Spleen (tissue), 11 donors: ENCODE results near the gene WDR83. TPM values are rescaled to one million over a fixed set of nuclear protein-coding genes. Genes with fewer than 3 reads are reported as not detected.

Source experiments
- DNase-seq: peaks from one replicate; pipeline ENCODE4 v3.0.0-alpha.2; 2020
- H3K27ac ChIP-seq, 8 donors: fragments of 200-600 bp; sonication (generic) in 7 of 8; 1 replicate in 4 of 8; 2 replicates in 4 of 8; pipeline versions ENCODE4 v1.5.0 to v1.8.0; 2016 to 2021; ENCODE audit warnings: inconsistent platforms in 4 of 8, mild to moderate bottlenecking in 4 of 8, moderate library complexity in 1 of 8
- H3K27me3 ChIP-seq, 7 donors: fragments of 200-600 bp; sonication (generic) in 6 of 7; replicated peaks in 1 of 7; 1 replicate in 4 of 7; 2 replicates in 3 of 7; pipeline versions ENCODE4 v1.5.0 to v1.8.0; 2016 to 2021; ENCODE audit warnings: inconsistent platforms in 3 of 7, mild to moderate bottlenecking in 1 of 7
- H3K36me3 ChIP-seq, 6 donors: fragments of 200-600 bp; sonication (generic) in 5 of 6; 1 replicate in 4 of 6; 2 replicates in 2 of 6; pipeline versions ENCODE4 v1.5.0 to v1.8.0; 2016 to 2021; ENCODE audit warnings: inconsistent platforms in 2 of 6
- H3K4me1 ChIP-seq, 6 donors: fragments of 200-600 bp; sonication (generic) in 5 of 6; 1 replicate in 3 of 6; 2 replicates in 3 of 6; pipeline versions ENCODE4 v1.5.0 to v1.8.0; 2016 to 2021; ENCODE audit warnings: inconsistent platforms in 3 of 6
- H3K4me3 ChIP-seq, 8 donors: fragments of 200-600 bp; sonication (generic) in 7 of 8; 1 replicate in 4 of 8; 2 replicates in 4 of 8; pipeline versions ENCODE4 v1.5.0 to v1.8.0; 2016 to 2021; ENCODE audit warnings: inconsistent platforms in 4 of 8, mild to moderate bottlenecking in 4 of 8, moderate library complexity in 2 of 8
- H3K9me3 ChIP-seq, 8 donors: fragments of 200-600 bp; sonication (generic) in 7 of 8; 1 replicate in 4 of 8; 2 replicates in 4 of 8; pipeline versions ENCODE4 v1.5.0 to v1.8.0; 2016 to 2021; ENCODE audit warnings: inconsistent platforms in 4 of 8
- POLR2A ChIP-seq, 3 donors: fragments of 450-650 bp; IDR thresholded peaks; one replicate each; pipeline ENCODE4 v1.5.1; 2017; ENCODE audit warnings: antibody characterized with exemption in 3 of 3, mild to moderate bottlenecking in 1 of 3
- POLR2AphosphoS5 ChIP-seq, 3 donors: sonication (generic); formaldehyde crosslinking; IDR thresholded peaks; one replicate each; pipeline ENCODE4 v1.5.1; 2017; ENCODE audit warnings: antibody characterized with exemption in 3 of 3
- WGBS, 5 donors: extraction: QIAGEN DNeasy Blood & Tissue Kit in 3 of 5; methylation state at CpG; one replicate each; pipeline versions ENCODE4 v1.1.5 to v1.1.7; 2013 to 2018; 5-methylcytosine and 5-hydroxymethylcytosine counted together
- intact Hi-C: fragments of 100-400 bp; cut with DNase I; formaldehyde crosslinking; loops from one replicate; pipeline ENCODE4 v1.15.0; 2023; ENCODE audit warnings: low total_unique reads
- polyA plus RNA-seq, 3 donors: library from polyadenylated mRNA; stranded (reverse); fragments of 200-250 nt; gene quantifications; one replicate each; pipeline ENCODE4 v1.2.1, GENCODE V29; 2013
- total RNA-seq, 7 donors: library from RNA; depleted of rRNA in 3 of 7; stranded (reverse); fragments of >200 nt in 3 of 7; fragmentation: NEBNext Ultra II Directional in 4 of 7; extraction: Animal tissue kit (Norgen Biotek cat#: 25700) in 4 of 7; gene quantifications; one replicate each; pipeline versions ENCODE4 v1.1.0 to v1.2.1, GENCODE V29; 2016 to 2021
- TF ChIP-seq, protein P1 (sequence below), 11 experiments: fragments of 200-600 bp in 7 of 11; fragments of 450-650 bp in 4 of 11; sonication (generic) in 4 of 11; IDR thresholded peaks in 8 of 11; conservative IDR thresholded peaks in 3 of 11; 1 replicate in 7 of 11; 2 replicates in 4 of 11; pipeline versions ENCODE4 v1.4.0 to v1.8.0; 2016 to 2021; ENCODE audit warnings: antibody characterized with exemption in 11 of 11, inconsistent platforms in 4 of 11, mild to moderate bottlenecking in 1 of 11
- donor health status: healthy with polysubstance abuse.
- donor health status: DM: no; HTN: no; CAD: no; lungs with moderate emphysema.
- donor health status: DM: no; HTN: no; CAD: no.
- donor health status: Bipolar disorder and iron deficiency.
- donor health status: healthy.
- donor health status: DM: no; HTN: no; CAD: no.
- donor health status: DM: yes; HTN: yes; CAD: no.

Gene WDR83
- total and polyA plus RNA-seq, 10 donors: 6.4 to 19.5 (median 13.6) TPM

DNA sequence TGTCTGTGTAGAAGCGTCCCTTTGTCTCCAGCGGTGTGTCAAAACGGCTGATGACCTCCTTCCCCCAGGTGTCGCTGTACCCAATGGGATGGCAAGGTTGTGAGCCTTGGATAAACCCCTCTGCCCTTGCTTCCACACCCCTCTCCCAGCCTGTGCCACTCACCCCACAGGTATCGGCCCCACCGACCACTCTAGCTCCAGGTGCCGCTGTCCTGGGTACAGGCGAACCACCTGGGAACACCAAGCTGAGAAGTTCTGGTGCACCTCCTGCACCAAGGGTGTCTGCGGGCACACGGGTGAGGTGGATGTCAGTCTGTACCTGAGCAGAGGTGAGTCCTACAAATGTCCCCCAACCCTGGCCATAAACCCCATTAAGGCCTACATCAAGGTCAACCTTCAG is 16.7 kb upstream of the WDR83 start:
- 93 to 97% (median 97%) methylated on average over 10 of the region's 10 CpGs for WGBS, 5 donors
- DNase-seq: no peak
- Histone ChIP-seq H3K9me3 (no peaks in the 10 kb centered on the region), H3K27me3 (no peaks in the 10 kb centered on the region), H3K36me3 (peaks cover 0 to 87% (median 15%) of the 10 kb centered on the region in 6 donors), H3K4me3 (no peak overlapping the region), H3K27ac (no peak overlapping the region), H3K4me1 (peaks cover 0 to 15% (median 9%) of the 10 kb centered on the region in 6 donors)
- intact Hi-C loops: no loop called here
- TF ChIP-seq POLR2AphosphoS5 (IDR thresholded peaks at IDR 0.05) (no peak), POLR2A (IDR thresholded peaks at IDR 0.05) (no peak)
- TF ChIP-seq, protein P1, sequence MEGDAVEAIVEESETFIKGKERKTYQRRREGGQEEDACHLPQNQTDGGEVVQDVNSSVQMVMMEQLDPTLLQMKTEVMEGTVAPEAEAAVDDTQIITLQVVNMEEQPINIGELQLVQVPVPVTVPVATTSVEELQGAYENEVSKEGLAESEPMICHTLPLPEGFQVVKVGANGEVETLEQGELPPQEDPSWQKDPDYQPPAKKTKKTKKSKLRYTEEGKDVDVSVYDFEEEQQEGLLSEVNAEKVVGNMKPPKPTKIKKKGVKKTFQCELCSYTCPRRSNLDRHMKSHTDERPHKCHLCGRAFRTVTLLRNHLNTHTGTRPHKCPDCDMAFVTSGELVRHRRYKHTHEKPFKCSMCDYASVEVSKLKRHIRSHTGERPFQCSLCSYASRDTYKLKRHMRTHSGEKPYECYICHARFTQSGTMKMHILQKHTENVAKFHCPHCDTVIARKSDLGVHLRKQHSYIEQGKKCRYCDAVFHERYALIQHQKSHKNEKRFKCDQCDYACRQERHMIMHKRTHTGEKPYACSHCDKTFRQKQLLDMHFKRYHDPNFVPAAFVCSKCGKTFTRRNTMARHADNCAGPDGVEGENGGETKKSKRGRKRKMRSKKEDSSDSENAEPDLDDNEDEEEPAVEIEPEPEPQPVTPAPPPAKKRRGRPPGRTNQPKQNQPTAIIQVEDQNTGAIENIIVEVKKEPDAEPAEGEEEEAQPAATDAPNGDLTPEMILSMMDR (IDR thresholded peaks at IDR 0.05 in 8 of 11, conservative IDR thresholded peaks at IDR 0.05 in 3 of 11): no peak

DNA sequence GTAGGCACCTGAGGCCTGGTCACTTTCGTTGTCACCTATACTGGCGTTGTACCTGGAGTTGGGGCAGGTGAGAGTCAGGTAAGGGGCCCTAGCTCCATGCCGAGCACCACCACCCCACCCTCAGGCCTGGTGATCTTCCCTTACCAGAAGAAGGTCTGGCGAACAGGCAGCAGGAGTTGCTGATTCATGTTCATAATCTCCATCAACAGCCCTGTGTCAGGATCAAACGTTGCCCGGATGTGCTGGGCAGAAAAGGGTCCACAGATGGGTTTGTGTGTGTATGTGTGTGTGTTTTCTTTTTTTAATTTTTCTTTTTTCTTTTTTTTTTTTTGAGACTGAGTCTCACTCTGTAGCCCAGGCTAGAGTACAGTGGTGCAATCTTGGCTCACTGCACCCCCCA is 14.4 kb upstream of the WDR83 start:
- peak; percentile 9 for DNase-seq
- 91 to 98% (median 96%) methylated on average over 6 of the region's 6 CpGs for WGBS, 5 donors
- Histone ChIP-seq H3K27me3 (no peaks in the 10 kb centered on the region), H3K4me1 (peaks cover 0 to 15% (median 9%) of the 10 kb centered on the region in 6 donors), H3K27ac (no peak overlapping the region), H3K9me3 (no peaks in the 10 kb centered on the region), H3K36me3 (peaks cover 0 to 87% (median 36%) of the 10 kb centered on the region in 6 donors), H3K4me3 (no peak overlapping the region)
- intact Hi-C loops: no loop called here
- TF ChIP-seq, protein P1 (IDR thresholded peaks at IDR 0.05 in 8 of 11, conservative IDR thresholded peaks at IDR 0.05 in 3 of 11): no peak
- TF ChIP-seq POLR2A (IDR thresholded peaks at IDR 0.05): no peak
- no peak for TF ChIP-seq POLR2AphosphoS5 (IDR thresholded peaks at IDR 0.05)

DNA sequence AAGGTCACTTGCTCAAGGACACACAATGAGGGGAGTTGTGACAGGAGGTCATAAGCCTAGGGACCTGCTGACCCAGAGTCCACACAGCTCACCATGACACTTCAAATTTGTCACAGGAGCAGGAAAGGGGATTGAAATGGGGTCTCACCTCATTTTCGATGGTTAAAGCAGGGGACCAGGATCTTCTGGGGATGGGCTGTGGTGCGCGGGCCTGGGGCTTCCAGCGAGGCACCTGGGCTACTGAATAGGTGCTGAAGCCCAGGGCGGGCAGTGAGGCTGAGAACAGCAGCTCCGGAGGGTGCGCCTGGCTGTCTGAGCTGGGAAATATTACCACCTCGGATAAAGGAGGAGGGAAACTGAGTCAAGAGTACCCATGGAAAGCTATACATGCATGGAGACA is 11.1 kb upstream of the WDR83 start:
- no peak overlapping the region for H3K27ac ChIP-seq
- DNase-seq: no peak
- WGBS, 5 donors: 94 to 100% (median 96%) methylated on average over 8 of the region's 8 CpGs
- no peaks in the 10 kb centered on the region for H3K4me1 ChIP-seq
- H3K36me3 ChIP-seq: peaks cover 0 to 100% (median 68%) of the 10 kb centered on the region in 6 donors
- no peaks in the 10 kb centered on the region for H3K27me3 ChIP-seq
- H3K9me3 ChIP-seq: no peaks in the 10 kb centered on the region
- H3K4me3 ChIP-seq: no peak overlapping the region
- TF ChIP-seq POLR2AphosphoS5 (IDR thresholded peaks at IDR 0.05) (no peak), POLR2A (IDR thresholded peaks at IDR 0.05) (no peak)
- TF ChIP-seq, protein P1 (IDR thresholded peaks at IDR 0.05 in 8 of 11, conservative IDR thresholded peaks at IDR 0.05 in 3 of 11): no peak
- intact Hi-C loops: no loop called here

DNA sequence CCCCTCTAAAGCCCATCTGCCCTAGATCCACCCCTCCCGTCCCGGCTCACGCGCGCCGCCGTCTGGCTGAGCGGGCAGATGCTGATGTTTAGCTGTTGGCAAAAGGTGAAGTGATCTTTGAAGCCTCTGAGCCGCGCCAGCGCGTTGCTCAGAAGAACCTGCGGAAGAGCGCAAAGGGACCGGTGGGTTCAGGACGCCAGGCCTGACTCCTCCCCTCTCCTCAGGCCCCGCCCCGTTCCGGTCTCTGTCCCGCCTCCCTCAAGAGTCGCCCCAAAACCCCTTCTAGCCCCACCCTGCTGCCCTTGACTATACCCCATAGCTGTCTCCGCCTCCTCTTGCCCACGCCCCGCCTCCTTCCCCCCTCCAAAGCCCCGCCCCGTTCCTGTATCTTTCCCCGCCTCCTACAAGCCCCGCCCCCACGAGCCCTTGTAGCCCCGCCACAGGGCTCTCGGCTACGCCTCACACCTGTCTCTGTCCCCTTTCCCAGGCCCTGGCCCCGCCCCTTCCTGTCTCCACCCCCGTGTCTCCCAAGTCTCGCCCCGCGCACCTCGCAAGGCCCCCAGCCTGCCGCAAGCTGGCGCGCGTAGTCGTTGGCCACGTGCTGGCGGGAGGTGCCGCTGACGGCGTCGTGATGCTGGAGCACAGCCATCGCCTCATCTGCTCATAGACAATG is 9.6 kb upstream of the WDR83 start:
- intact Hi-C loops: no loop called here
- Histone ChIP-seq H3K27me3 (no peaks in the 10 kb centered on the region), H3K9me3 (no peaks in the 10 kb centered on the region), H3K27ac (no peak overlapping the region), H3K4me3 (no peak overlapping the region), H3K4me1 (no peaks in the 10 kb centered on the region), H3K36me3 (peaks cover 0 to 100% (median 83%) of the 10 kb centered on the region in 6 donors)
- TF ChIP-seq POLR2A (IDR thresholded peaks at IDR 0.05) (no peak), POLR2AphosphoS5 (IDR thresholded peaks at IDR 0.05) (no peak)
- TF ChIP-seq, protein P1 (IDR thresholded peaks at IDR 0.05 in 8 of 11, conservative IDR thresholded peaks at IDR 0.05 in 3 of 11): no peak
- WGBS, 5 donors: 84 to 89% (median 88%) methylated on average over 47 to 50 of the region's 50 CpGs
- no peak for DNase-seq
